HepG2 (cell line): ENCODE results near the gene MYH7B. TPM values are rescaled to one million over a fixed set of nuclear protein-coding genes. Genes with fewer than 3 reads are reported as not detected.
A peak's percentile ranks its signal among the peaks of the same experiment; 100 is the strongest.

Source experiments
- CENPT ChIP-seq: sonication (generic); formaldehyde crosslinking; IDR thresholded peaks from 2 replicates; pipeline ENCODE4 v1.8.0; 2022; ENCODE audit warnings: low read depth, mild to moderate bottlenecking, moderate library complexity, missing genetic modification reagents
- GFI1 ChIP-seq: sonication (generic); formaldehyde crosslinking; IDR thresholded peaks from 2 replicates; pipeline ENCODE4 v1.5.0; 2020; ENCODE audit warnings: missing genetic modification reagents, mild to moderate bottlenecking, borderline replicate concordance
- IRF2 ChIP-seq: IDR thresholded peaks from 2 replicates; pipeline ENCODE4 v1.6.1; 2018; ENCODE audit warnings: missing genetic modification reagents, missing compliant biosample characterization
- RARA ChIP-seq: IDR thresholded peaks from 2 replicates; pipeline ENCODE4 v1.6.1; 2016; ENCODE audit warnings: missing genetic modification reagents, missing compliant biosample characterization
- SNRNP70 ChIP-seq: fragments of 200-400 bp; formaldehyde crosslinking; IDR thresholded peaks from 2 replicates; pipeline ENCODE4 v1.6.1; 2017; ENCODE audit warnings: mild to moderate bottlenecking, low read depth, low read length, moderate library complexity
- ZC3H4 ChIP-seq: sonication (generic); formaldehyde crosslinking; IDR thresholded peaks from 2 replicates; pipeline ENCODE4 v1.4.0; 2020; ENCODE audit warnings: missing genetic modification reagents, borderline replicate concordance
- ZNF326 ChIP-seq: sonication (generic); formaldehyde crosslinking; IDR thresholded peaks from 2 replicates; pipeline ENCODE4 v1.4.0; 2020; ENCODE audit warnings: missing genetic modification reagents, borderline replicate concordance
- ZNF619 ChIP-seq: sonication (generic); formaldehyde crosslinking; IDR thresholded peaks from 2 replicates; pipeline ENCODE4 v1.4.0; 2020; ENCODE audit warnings: mild to moderate bottlenecking, missing genetic modification reagents
- polyA plus RNA-seq, 8 experiments: library from polyadenylated mRNA; depleted of rRNA in 3 of 8; stranded (reverse) in 7 of 8; unstranded in 1 of 8; fragments of >200 nt; fragmentation: Illumina TruSeq in 4 of 8; extraction: Trizol in 4 of 8; gene quantifications; 2 replicates each; pipeline versions ENCODE4 v1.2.1 to v1.2.3, GENCODE V29; 2011 to 2016; ENCODE audit warnings: low read depth in 4 of 8, missing spikeins in 1 of 8, mixed read lengths in 1 of 8; ENCODE audit not compliant: insufficient read depth in 1 of 8
- total RNA-seq, 5 experiments: library from RNA; depleted of rRNA; stranded (reverse); fragments of >200 nt; fragmentation: Illumina TruSeq; extraction: Trizol; gene quantifications; 2 replicates each; pipeline ENCODE4 v1.2.3, GENCODE V29; 2016; ENCODE audit warnings: low read depth in 1 of 5
- TF ChIP-seq, protein P1 (sequence below): sonication (generic); formaldehyde crosslinking; IDR thresholded peaks from 2 replicates; pipeline ENCODE4 v1.9.0; 2021; ENCODE audit warnings: missing genetic modification reagents, borderline replicate concordance
- TF ChIP-seq, protein P2 (sequence below): sonication (generic); formaldehyde crosslinking; conservative IDR thresholded peaks from 2 replicates; pipeline ENCODE4 v1.8.0; 2022; ENCODE audit warnings: low read depth, missing genetic modification reagents
- TF ChIP-seq, protein P3 (sequence below): sonication (generic); formaldehyde crosslinking; IDR thresholded peaks from 2 replicates; pipeline ENCODE4 v1.8.0; 2022; ENCODE audit warnings: missing genetic modification reagents, mild to moderate bottlenecking, moderate library complexity, borderline replicate concordance

The MYH7B gene
- total and polyA plus RNA-seq, 2 of the 13 experiments (the other 11 are each of a cell fraction or from before 2014, with no cell fraction given) = 0.05 to 0.20 TPM

DNA sequence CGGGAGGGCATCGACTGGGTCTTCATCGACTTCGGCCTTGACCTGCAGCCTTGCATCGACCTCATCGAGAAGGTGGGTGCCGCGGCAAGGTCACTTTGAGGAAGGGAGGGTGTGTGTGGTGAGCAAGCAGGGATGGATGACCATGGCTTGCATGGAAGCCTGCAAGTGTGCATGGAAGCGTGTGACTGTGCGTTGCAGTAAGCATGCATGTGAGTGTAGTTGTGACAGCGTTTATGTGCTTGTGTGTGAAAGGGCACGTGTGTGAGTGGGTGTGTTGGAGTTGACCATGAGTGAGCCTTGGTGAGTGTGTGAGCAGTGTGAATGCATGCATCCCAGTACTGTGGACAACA, 32.5 kb downstream of the MYH7B start (continued):
- TF ChIP-seq, protein P1, sequence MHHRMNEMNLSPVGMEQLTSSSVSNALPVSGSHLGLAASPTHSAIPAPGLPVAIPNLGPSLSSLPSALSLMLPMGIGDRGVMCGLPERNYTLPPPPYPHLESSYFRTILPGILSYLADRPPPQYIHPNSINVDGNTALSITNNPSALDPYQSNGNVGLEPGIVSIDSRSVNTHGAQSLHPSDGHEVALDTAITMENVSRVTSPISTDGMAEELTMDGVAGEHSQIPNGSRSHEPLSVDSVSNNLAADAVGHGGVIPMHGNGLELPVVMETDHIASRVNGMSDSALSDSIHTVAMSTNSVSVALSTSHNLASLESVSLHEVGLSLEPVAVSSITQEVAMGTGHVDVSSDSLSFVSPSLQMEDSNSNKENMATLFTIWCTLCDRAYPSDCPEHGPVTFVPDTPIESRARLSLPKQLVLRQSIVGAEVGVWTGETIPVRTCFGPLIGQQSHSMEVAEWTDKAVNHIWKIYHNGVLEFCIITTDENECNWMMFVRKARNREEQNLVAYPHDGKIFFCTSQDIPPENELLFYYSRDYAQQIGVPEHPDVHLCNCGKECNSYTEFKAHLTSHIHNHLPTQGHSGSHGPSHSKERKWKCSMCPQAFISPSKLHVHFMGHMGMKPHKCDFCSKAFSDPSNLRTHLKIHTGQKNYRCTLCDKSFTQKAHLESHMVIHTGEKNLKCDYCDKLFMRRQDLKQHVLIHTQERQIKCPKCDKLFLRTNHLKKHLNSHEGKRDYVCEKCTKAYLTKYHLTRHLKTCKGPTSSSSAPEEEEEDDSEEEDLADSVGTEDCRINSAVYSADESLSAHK = no peak
- TF ChIP-seq GFI1 = no peak
- no peak for TF ChIP-seq CENPT
- no peak for TF ChIP-seq SNRNP70
- TF ChIP-seq, protein P2, sequence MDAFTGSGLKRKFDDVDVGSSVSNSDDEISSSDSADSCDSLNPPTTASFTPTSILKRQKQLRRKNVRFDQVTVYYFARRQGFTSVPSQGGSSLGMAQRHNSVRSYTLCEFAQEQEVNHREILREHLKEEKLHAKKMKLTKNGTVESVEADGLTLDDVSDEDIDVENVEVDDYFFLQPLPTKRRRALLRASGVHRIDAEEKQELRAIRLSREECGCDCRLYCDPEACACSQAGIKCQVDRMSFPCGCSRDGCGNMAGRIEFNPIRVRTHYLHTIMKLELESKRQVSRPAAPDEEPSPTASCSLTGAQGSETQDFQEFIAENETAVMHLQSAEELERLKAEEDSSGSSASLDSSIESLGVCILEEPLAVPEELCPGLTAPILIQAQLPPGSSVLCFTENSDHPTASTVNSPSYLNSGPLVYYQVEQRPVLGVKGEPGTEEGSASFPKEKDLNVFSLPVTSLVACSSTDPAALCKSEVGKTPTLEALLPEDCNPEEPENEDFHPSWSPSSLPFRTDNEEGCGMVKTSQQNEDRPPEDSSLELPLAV = no peak
- TF ChIP-seq ZC3H4 (CRISPR knock-in tag) = no peak
- TF ChIP-seq, protein P3, sequence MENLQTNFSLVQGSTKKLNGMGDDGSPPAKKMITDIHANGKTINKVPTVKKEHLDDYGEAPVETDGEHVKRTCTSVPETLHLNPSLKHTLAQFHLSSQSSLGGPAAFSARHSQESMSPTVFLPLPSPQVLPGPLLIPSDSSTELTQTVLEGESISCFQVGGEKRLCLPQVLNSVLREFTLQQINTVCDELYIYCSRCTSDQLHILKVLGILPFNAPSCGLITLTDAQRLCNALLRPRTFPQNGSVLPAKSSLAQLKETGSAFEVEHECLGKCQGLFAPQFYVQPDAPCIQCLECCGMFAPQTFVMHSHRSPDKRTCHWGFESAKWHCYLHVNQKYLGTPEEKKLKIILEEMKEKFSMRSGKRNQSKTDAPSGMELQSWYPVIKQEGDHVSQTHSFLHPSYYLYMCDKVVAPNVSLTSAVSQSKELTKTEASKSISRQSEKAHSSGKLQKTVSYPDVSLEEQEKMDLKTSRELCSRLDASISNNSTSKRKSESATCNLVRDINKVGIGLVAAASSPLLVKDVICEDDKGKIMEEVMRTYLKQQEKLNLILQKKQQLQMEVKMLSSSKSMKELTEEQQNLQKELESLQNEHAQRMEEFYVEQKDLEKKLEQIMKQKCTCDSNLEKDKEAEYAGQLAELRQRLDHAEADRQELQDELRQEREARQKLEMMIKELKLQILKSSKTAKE (CRISPR knock-in tag) = peak; percentile 31; the same call in 1 of the 2 replicates
- no peak for TF ChIP-seq IRF2 (CRISPR knock-in tag)
- TF ChIP-seq RARA (CRISPR knock-in tag) = no peak
- peak; percentile 96 for TF ChIP-seq ZNF326 (CRISPR knock-in tag)
- no peak for TF ChIP-seq ZNF619
